ENCODE data around the gene RBPJL. TPM values are rescaled to one million over a fixed set of nuclear protein-coding genes. Genes with fewer than 3 reads are reported as not detected.

The RBPJL gene
- total RNA-seq, 1 donor from 2014 or later = not detected

- no peak overlapping the region for H3K27ac Mint-ChIP-seq (ENCODE audit: unreplicated experiment)
- no peaks in the 10 kb centered on the region for H3K9me3 Mint-ChIP-seq (ENCODE audit: unreplicated experiment)
- TF ChIP-seq CTCF (IDR thresholded peaks at IDR 0.05) = no peak
- peaks cover 2% of the 10 kb centered on the region for H3K27me3 Mint-ChIP-seq (ENCODE audit: unreplicated experiment)
- H3K4me1 Mint-ChIP-seq (ENCODE audit: unreplicated experiment) = peaks cover 3% of the 10 kb centered on the region
- no peak overlapping the region for H3K4me3 Mint-ChIP-seq (ENCODE audit: unreplicated experiment)
- no peaks in the 10 kb centered on the region for H3K36me3 Mint-ChIP-seq (ENCODE audit: unreplicated experiment)
- DNase-seq (ENCODE audit: extremely low spot score, unreplicated experiment) = no peak
Observed at GRCh38 chr20:45307076-45307640, 518 bp downstream of the RBPJL start.

- H3K4me1 Mint-ChIP-seq (ENCODE audit: unreplicated experiment) = peaks cover 3% of the 10 kb centered on the region
- H3K27me3 Mint-ChIP-seq (ENCODE audit: unreplicated experiment) = peaks cover 2% of the 10 kb centered on the region
- H3K4me3 Mint-ChIP-seq (ENCODE audit: unreplicated experiment) = no peak within 1 kb of the TSS
- H3K9me3 Mint-ChIP-seq (ENCODE audit: unreplicated experiment) = no peaks in the 10 kb centered on the region
- H3K27ac Mint-ChIP-seq (ENCODE audit: unreplicated experiment) = no peak within 1 kb of the TSS
- DNase-seq (ENCODE audit: extremely low spot score, unreplicated experiment) = no peak
- no peak for TF ChIP-seq CTCF (IDR thresholded peaks at IDR 0.05)
- H3K36me3 Mint-ChIP-seq (ENCODE audit: unreplicated experiment) = no peaks in the 10 kb centered on the region
Observed at GRCh38 chr20:45308117-45308778, 1.6 kb downstream of the RBPJL start, which contains the start of gene MATN4. Gene MATN4, minus strand, starts transcription at chr20:45308299. Its CDS starts 2,717 bp downstream, at chr20:45305582.

GRCh38 chr20:45309075-45309474 is 2.4 kb downstream of the RBPJL start:
- Mint-ChIP-seq H3K4me1 (ENCODE audit: unreplicated experiment) (peaks cover 3% of the 10 kb centered on the region), H3K36me3 (ENCODE audit: unreplicated experiment) (no peaks in the 10 kb centered on the region), H3K27me3 (ENCODE audit: unreplicated experiment) (peaks cover 5% of the 10 kb centered on the region), H3K4me3 (ENCODE audit: unreplicated experiment) (no peak overlapping the region), H3K27ac (ENCODE audit: unreplicated experiment) (no peak overlapping the region), H3K9me3 (ENCODE audit: unreplicated experiment) (no peaks in the 10 kb centered on the region)
- DNase-seq (ENCODE audit: extremely low spot score, unreplicated experiment) = no peak
- no peak for TF ChIP-seq CTCF (IDR thresholded peaks at IDR 0.05)

GRCh38 chr20:45311589-45312211 is 5.1 kb downstream of the RBPJL start:
- Mint-ChIP-seq H3K36me3 (ENCODE audit: unreplicated experiment) (no peaks in the 10 kb centered on the region), H3K27ac (ENCODE audit: unreplicated experiment) (no peak overlapping the region), H3K4me3 (ENCODE audit: unreplicated experiment) (no peak overlapping the region), H3K4me1 (ENCODE audit: unreplicated experiment) (peaks cover 3% of the 10 kb centered on the region), H3K9me3 (ENCODE audit: unreplicated experiment) (no peaks in the 10 kb centered on the region), H3K27me3 (ENCODE audit: unreplicated experiment) (peaks cover 6% of the 10 kb centered on the region)
- DNase-seq (ENCODE audit: extremely low spot score, unreplicated experiment) = no peak
- peak; percentile 93 for TF ChIP-seq CTCF (IDR thresholded peaks at IDR 0.05)

- no peak for TF ChIP-seq CTCF (IDR thresholded peaks at IDR 0.05)
- peaks cover 6% of the 10 kb centered on the region for H3K27me3 Mint-ChIP-seq (ENCODE audit: unreplicated experiment)
- DNase-seq (ENCODE audit: extremely low spot score, unreplicated experiment) = no peak
- H3K4me1 Mint-ChIP-seq (ENCODE audit: unreplicated experiment) = peaks cover 3% of the 10 kb centered on the region
- no peak overlapping the region for H3K4me3 Mint-ChIP-seq (ENCODE audit: unreplicated experiment)
- no peaks in the 10 kb centered on the region for H3K36me3 Mint-ChIP-seq (ENCODE audit: unreplicated experiment)
- H3K9me3 Mint-ChIP-seq (ENCODE audit: unreplicated experiment) = no peaks in the 10 kb centered on the region
- no peak overlapping the region for H3K27ac Mint-ChIP-seq (ENCODE audit: unreplicated experiment)
Observed at GRCh38 chr20:45312241-45312640, 5.6 kb downstream of the RBPJL start.
